Mucosa of descending colon (tissue), 3 donors: ENCODE measurements around the gene EFNB1. TPM values are rescaled to one million over a fixed set of nuclear protein-coding genes. Genes with fewer than 3 reads are reported as not detected.

Experiments
- ATAC-seq: fragments of 200-7000 bp; cut with Tn5 transposase; one replicate; pipeline ENCODE4 v1.9.1; 2020; ENCODE audit warnings: mild to moderate bottlenecking, moderate library complexity
- DNase-seq, 3 donors: peaks; one replicate each; pipeline ENCODE4 v3.0.0-alpha.2; 2020
- H3K36me3 ChIP-seq: fragments of 200-600 bp; one replicate; pipeline ENCODE4 v1.8.0; 2021; ENCODE audit warnings: low read depth, mild to moderate bottlenecking
- H3K4me1 ChIP-seq: fragments of 200-600 bp; one replicate; pipeline ENCODE4 v1.8.0; 2021; ENCODE audit warnings: low read depth, mild to moderate bottlenecking
- H3K4me3 ChIP-seq: fragments of 200-600 bp; one replicate; pipeline ENCODE4 v1.8.0; 2021; ENCODE audit warnings: mild to moderate bottlenecking
- H3K9me3 ChIP-seq: fragments of 200-600 bp; one replicate; pipeline ENCODE4 v1.8.0; 2021; ENCODE audit warnings: mild to moderate bottlenecking
- CTCF ChIP-seq: fragments of 200-600 bp; IDR thresholded peaks from one replicate; pipeline ENCODE4 v1.8.0; 2022; ENCODE audit warnings: antibody characterized with exemption, mild to moderate bottlenecking
- intact Hi-C, 2 donors: fragments of 100-400 bp; cut with DNase I in 1 of 2; cut with micrococcal nuclease in 1 of 2; formaldehyde crosslinking; loops; one replicate each; pipeline versions ENCODE4 v1.11.0 to v1.11.1; 2022; cut with DNase I, micrococcal nuclease
- total RNA-seq, 3 donors: library from RNA; stranded (reverse); fragmentation: NEBNext Ultra II Directional in 2 of 3; extraction: Animal tissue kit (Norgen Biotek cat#: 25700) in 2 of 3; gene quantifications; one replicate each; pipeline versions ENCODE4 v1.2.1 to v1.2.4, GENCODE V29; 2021 to 2023
- donor health status: DM: no; HTN: no; CAD: no; lungs with moderate emphysema.
- donor health status: DM: no; HTN: no; CAD: no.
- donor health status: DM: no; HTN: yes; CAD: no.

Gene EFNB1
- total RNA-seq, 3 donors from 2014 or later: 41.7 to 81.5 (median 66.3) TPM

GRCh38 chrX:68824565-68825125, 4.2 kb upstream of the EFNB1 start:
- DNase-seq: no peak
- no peak overlapping the region for H3K4me3 ChIP-seq
- no peak for TF ChIP-seq CTCF
- no peaks in the 10 kb centered on the region for H3K4me1 ChIP-seq
- no peak for ATAC-seq
- H3K9me3 ChIP-seq: no peaks in the 10 kb centered on the region
- intact Hi-C loops: loop anchor here (5.0 to 10.0 kb wide), 4 partner anchors 238 to 460 kb away; no protein-coding TSS in a partner anchor
- no peaks in the 10 kb centered on the region for H3K36me3 ChIP-seq

- Histone ChIP-seq H3K9me3 (no peaks in the 10 kb centered on the region), H3K36me3 (no peaks in the 10 kb centered on the region), H3K4me1 (no peaks in the 10 kb centered on the region), H3K4me3 (no peak overlapping the region)
- no peak for ATAC-seq
- no peak for DNase-seq
- TF ChIP-seq CTCF: no peak
- intact Hi-C loops: loop anchor here (5.0 to 10.0 kb wide), 3 partner anchors 236 to 458 kb away; no protein-coding TSS in a partner anchor
Observed at GRCh38 chrX:68826113-68826980, 2.5 kb upstream of the EFNB1 start.

GRCh38 chrX:68827256-68827655, 1.6 kb upstream of the EFNB1 start:
- no peaks in the 10 kb centered on the region for H3K36me3 ChIP-seq
- H3K4me1 ChIP-seq: no peaks in the 10 kb centered on the region
- no peak overlapping the region for H3K4me3 ChIP-seq
- intact Hi-C loops: loop anchor here (5.0 to 10.0 kb wide), 3 partner anchors 235 to 458 kb away; no protein-coding TSS in a partner anchor
- no peaks in the 10 kb centered on the region for H3K9me3 ChIP-seq
- ATAC-seq: no peak
- no peak for TF ChIP-seq CTCF
- DNase-seq: no peak

- H3K4me3 ChIP-seq: no peak overlapping the region
- ATAC-seq (peak; percentile 61), DNase-seq (peak; percentile 82 to 89 (median 88))
- H3K9me3 ChIP-seq: no peaks in the 10 kb centered on the region
- no peaks in the 10 kb centered on the region for H3K36me3 ChIP-seq
- intact Hi-C loops: loop anchor here (5.0 to 10.0 kb wide), 3 partner anchors 234 to 457 kb away; no protein-coding TSS in a partner anchor
- peak; percentile 52 for TF ChIP-seq CTCF
- H3K4me1 ChIP-seq: peaks cover 2% of the 10 kb centered on the region
Observed at GRCh38 chrX:68827848-68828624, 785 bp upstream of the EFNB1 start.
